ENCODE measurements around the gene AUTS2.

- TF ChIP-seq POLR2A (IDR thresholded peaks at IDR 0.05) = no peak
- TF ChIP-seq CTCF (IDR thresholded peaks at IDR 0.05) = no peak
- TF ChIP-seq POLR2AphosphoS5 (IDR thresholded peaks at IDR 0.05) = no peak
Observed at GRCh38 chr7:70419526-70420380, 821.5 kb downstream of the AUTS2 start.
